Measurements from ENCODE around the gene SPATS2. TPM values are rescaled to one million over a fixed set of nuclear protein-coding genes. Genes with fewer than 3 reads are reported as not detected.

Gene SPATS2
- total and polyA plus RNA-seq, 2 donors (not counting 1 experiment from before 2014, with no cell fraction given), result 22.1 to 43.6 TPM

DNA sequence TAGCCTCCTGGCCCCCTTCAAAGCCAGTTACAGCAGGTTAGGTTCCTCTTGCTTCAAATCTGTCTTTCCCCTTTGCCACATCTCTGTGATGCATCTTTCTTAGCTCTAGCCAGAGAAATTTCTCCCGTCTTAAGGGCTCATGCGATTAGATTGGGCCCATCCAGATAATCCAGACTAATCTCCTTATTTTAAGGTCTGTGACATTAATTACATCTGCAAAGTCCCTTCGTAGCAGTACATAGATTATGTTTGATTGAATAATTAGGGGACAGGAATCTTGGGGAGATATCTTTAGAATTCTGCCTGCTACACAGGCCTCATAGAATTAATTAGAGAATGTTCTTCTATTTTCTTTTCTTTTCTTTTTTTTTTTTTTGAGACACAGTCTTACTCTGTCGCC lies 79.3 kb downstream of the SPATS2 start:
- no peak for TF ChIP-seq EZH2 (IDR thresholded peaks at IDR 0.05; ENCODE audit: low read length, missing control alignments)
- TF ChIP-seq, protein P1, sequence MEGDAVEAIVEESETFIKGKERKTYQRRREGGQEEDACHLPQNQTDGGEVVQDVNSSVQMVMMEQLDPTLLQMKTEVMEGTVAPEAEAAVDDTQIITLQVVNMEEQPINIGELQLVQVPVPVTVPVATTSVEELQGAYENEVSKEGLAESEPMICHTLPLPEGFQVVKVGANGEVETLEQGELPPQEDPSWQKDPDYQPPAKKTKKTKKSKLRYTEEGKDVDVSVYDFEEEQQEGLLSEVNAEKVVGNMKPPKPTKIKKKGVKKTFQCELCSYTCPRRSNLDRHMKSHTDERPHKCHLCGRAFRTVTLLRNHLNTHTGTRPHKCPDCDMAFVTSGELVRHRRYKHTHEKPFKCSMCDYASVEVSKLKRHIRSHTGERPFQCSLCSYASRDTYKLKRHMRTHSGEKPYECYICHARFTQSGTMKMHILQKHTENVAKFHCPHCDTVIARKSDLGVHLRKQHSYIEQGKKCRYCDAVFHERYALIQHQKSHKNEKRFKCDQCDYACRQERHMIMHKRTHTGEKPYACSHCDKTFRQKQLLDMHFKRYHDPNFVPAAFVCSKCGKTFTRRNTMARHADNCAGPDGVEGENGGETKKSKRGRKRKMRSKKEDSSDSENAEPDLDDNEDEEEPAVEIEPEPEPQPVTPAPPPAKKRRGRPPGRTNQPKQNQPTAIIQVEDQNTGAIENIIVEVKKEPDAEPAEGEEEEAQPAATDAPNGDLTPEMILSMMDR (conservative IDR thresholded peaks at IDR 0.05 in 1 of 2, IDR thresholded peaks at IDR 0.05 in 1 of 2; ENCODE audit: low read depth in 1 of 2, low read length in 2 of 2), result no peak
- Histone ChIP-seq H3K4me3 (replicated peaks in 1 of 4; ENCODE audit: control extremely low read depth in 1 of 4, insufficient read depth in 1 of 4, low read depth in 3 of 4, low read length in 4 of 4) (no peak overlapping the region), H3K4me2 (ENCODE audit: extremely low read depth, insufficient read depth, low read length) (no peak overlapping the region), H3K9ac (ENCODE audit: insufficient read depth, low read length) (no peak overlapping the region), H3K27me3 (ENCODE audit: control insufficient read depth, insufficient read depth, low read length) (no peaks in the 10 kb centered on the region), H4K20me1 (ENCODE audit: control insufficient read depth, extremely low read depth, insufficient read depth, low read length) (no peaks in the 10 kb centered on the region), H2AFZ (ENCODE audit: low read length) (no peak overlapping the region), H3K27ac (ENCODE audit: insufficient read depth, low read length) (no peak overlapping the region), H3K36me3 (ENCODE audit: control insufficient read depth, insufficient read depth, low read length) (no peaks in the 10 kb centered on the region), H3K9me3 (ENCODE audit: control insufficient read depth, insufficient read depth, low read depth, low read length) (no peaks in the 10 kb centered on the region), H3K4me1 (ENCODE audit: control insufficient read depth, extremely low read depth, insufficient read depth, low read length) (no peaks in the 10 kb centered on the region), H3K79me2 (ENCODE audit: control insufficient read depth, insufficient read depth, low read length) (peaks cover 2% of the 10 kb centered on the region)
- DNase-seq (ENCODE audit: low read depth in 2 of 2), result no peak

DNA sequence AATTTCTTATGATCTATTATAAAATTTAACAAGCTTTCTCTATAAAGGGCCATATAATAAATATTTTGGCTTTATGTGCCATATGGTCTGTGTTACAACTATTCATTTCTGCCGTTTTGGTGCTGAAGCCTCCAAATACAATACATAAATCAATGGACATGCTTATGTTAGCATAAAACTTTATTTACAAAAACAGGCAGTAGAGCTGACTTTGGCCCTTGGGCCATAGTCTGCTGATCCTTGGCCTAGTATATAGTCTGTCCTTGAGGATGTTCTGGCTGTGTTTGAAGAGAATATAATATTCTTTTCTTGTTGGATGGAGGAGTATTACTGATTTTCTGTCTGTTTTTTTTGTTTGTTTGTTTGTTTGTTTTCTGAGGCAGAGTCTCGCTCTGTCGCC lies 81.6 kb downstream of the SPATS2 start:
- Histone ChIP-seq H3K9me3 (ENCODE audit: control insufficient read depth, insufficient read depth, low read depth, low read length) (no peaks in the 10 kb centered on the region), H4K20me1 (ENCODE audit: control insufficient read depth, extremely low read depth, insufficient read depth, low read length) (no peaks in the 10 kb centered on the region), H3K4me2 (ENCODE audit: extremely low read depth, insufficient read depth, low read length) (no peak overlapping the region), H3K79me2 (ENCODE audit: control insufficient read depth, insufficient read depth, low read length) (peaks cover 2% of the 10 kb centered on the region), H3K27ac (ENCODE audit: insufficient read depth, low read length) (no peak overlapping the region), H3K9ac (ENCODE audit: insufficient read depth, low read length) (no peak overlapping the region), H3K27me3 (ENCODE audit: control insufficient read depth, insufficient read depth, low read length) (no peaks in the 10 kb centered on the region), H3K4me1 (ENCODE audit: control insufficient read depth, extremely low read depth, insufficient read depth, low read length) (no peaks in the 10 kb centered on the region), H3K36me3 (ENCODE audit: control insufficient read depth, insufficient read depth, low read length) (no peaks in the 10 kb centered on the region), H2AFZ (ENCODE audit: low read length) (no peak overlapping the region), H3K4me3 (replicated peaks in 1 of 4; ENCODE audit: control extremely low read depth in 1 of 4, insufficient read depth in 1 of 4, low read depth in 3 of 4, low read length in 4 of 4) (no peak overlapping the region)
- TF ChIP-seq, protein P1 (conservative IDR thresholded peaks at IDR 0.05 in 1 of 2, IDR thresholded peaks at IDR 0.05 in 1 of 2; ENCODE audit: low read depth in 1 of 2, low read length in 2 of 2), result no peak
- no peak for TF ChIP-seq EZH2 (IDR thresholded peaks at IDR 0.05; ENCODE audit: low read length, missing control alignments)
- no peak for DNase-seq (ENCODE audit: low read depth in 2 of 2)

DNA sequence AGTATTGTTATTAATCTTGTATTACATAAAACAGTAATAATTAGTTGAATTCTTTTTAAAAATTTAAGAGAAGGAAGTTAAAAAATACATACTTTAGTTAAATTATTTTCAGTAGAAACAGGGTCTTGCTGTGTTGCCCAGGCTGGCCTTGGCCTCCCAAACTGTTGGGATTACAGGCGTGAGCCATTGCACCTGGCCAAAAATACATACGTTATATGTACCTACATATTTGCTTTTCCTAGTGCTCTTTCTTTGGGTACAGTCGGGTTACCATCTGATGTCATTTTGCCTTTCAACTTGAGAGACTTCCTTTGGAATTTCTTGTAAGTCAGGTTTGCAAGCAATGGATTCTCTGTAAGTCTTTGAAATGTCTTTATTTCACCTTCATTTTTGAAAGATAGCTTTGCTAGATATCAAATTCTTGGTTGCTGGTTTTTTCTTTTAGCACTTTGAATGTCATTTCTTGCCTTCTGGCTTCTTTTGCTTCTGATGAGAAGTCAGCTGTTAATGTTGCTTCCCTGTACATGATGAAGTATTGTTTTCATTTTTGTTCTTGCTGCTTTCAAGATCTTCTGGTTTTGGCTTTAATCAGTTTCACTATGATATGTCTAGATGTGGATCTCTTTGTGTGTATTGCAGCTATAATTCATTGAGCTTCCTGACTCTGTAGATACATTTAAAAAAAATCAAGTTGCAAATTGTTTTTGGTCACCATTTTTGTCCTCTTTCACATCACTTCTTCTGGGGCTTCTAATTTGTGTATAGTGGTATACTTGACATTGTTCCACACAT lies 84.4 kb downstream of the SPATS2 start:
- Histone ChIP-seq H3K9me3 (ENCODE audit: control insufficient read depth, insufficient read depth, low read depth, low read length) (no peaks in the 10 kb centered on the region), H3K27me3 (ENCODE audit: control insufficient read depth, insufficient read depth, low read length) (no peaks in the 10 kb centered on the region), H3K4me1 (ENCODE audit: control insufficient read depth, extremely low read depth, insufficient read depth, low read length) (no peaks in the 10 kb centered on the region), H3K79me2 (ENCODE audit: control insufficient read depth, insufficient read depth, low read length) (no peaks in the 10 kb centered on the region), H3K27ac (ENCODE audit: insufficient read depth, low read length) (no peak overlapping the region), H3K4me3 (replicated peaks in 1 of 4; ENCODE audit: control extremely low read depth in 1 of 4, insufficient read depth in 1 of 4, low read depth in 3 of 4, low read length in 4 of 4) (no peak overlapping the region), H3K4me2 (ENCODE audit: extremely low read depth, insufficient read depth, low read length) (no peak overlapping the region), H3K9ac (ENCODE audit: insufficient read depth, low read length) (no peak overlapping the region), H3K36me3 (ENCODE audit: control insufficient read depth, insufficient read depth, low read length) (no peaks in the 10 kb centered on the region), H4K20me1 (ENCODE audit: control insufficient read depth, extremely low read depth, insufficient read depth, low read length) (no peaks in the 10 kb centered on the region), H2AFZ (ENCODE audit: low read length) (no peak overlapping the region)
- TF ChIP-seq, protein P1 (conservative IDR thresholded peaks at IDR 0.05 in 1 of 2, IDR thresholded peaks at IDR 0.05 in 1 of 2; ENCODE audit: low read depth in 1 of 2, low read length in 2 of 2), result no peak
- TF ChIP-seq EZH2 (IDR thresholded peaks at IDR 0.05; ENCODE audit: low read length, missing control alignments), result no peak
- DNase-seq (ENCODE audit: low read depth in 2 of 2), result no peak
